ENCODE data around the gene SCGB1D4.
"Not testable (repeated sequence)": the region's sequence is repeated elsewhere in the genome, so short reads cannot be mapped to it uniquely, and the experiment has no call there.

Gene SCGB1D4

GRCh38 chr11:62298975-62299374 is at the start of gene SCGB1D4:
SCGB1D4 (minus strand) TSS chr11:62299075; CDS start chr11:62299010, 65 bp downstream.
- DNase-seq: no peak

GRCh38 chr11:62345861-62346260 is 47.0 kb upstream of the SCGB1D4 start:
- DNase-seq: no peak

- DNase-seq: no peak
Observed at GRCh38 chr11:62344210-62344609, 45.3 kb upstream of the SCGB1D4 start.

- DNase-seq: not testable (repeated sequence)
Observed at GRCh38 chr11:62343646-62344190, 44.8 kb upstream of the SCGB1D4 start.

GRCh38 chr11:62341588-62341987 is 42.7 kb upstream of the SCGB1D4 start:
- no peak for DNase-seq

GRCh38 chr11:62340269-62340901 is 41.5 kb upstream of the SCGB1D4 start:
- peak in 13 of 14 donors; percentile 4 to 79 (median 48) for DNase-seq

- DNase-seq: no peak
Observed at GRCh38 chr11:62338218-62338617, 39.3 kb upstream of the SCGB1D4 start.

GRCh38 chr11:62337303-62338181 is 38.7 kb upstream of the SCGB1D4 start, which contains the start of gene ASRGL1:
ASRGL1 (plus strand) TSS chr11:62337448; CDS start chr11:62337978, 530 bp downstream.
- peak; percentile 16 to 89 (median 76) for DNase-seq

- DNase-seq: not testable (repeated sequence)
Observed at GRCh38 chr11:62336949-62337302, 38.1 kb upstream of the SCGB1D4 start.

- DNase-seq: no peak
Observed at GRCh38 chr11:62333768-62334167, 34.9 kb upstream of the SCGB1D4 start.

- DNase-seq: not testable (repeated sequence)
Observed at GRCh38 chr11:62331264-62331663, 32.4 kb upstream of the SCGB1D4 start.

GRCh38 chr11:62327541-62327940 is 28.7 kb upstream of the SCGB1D4 start:
- DNase-seq: not testable (repeated sequence)

- not testable (repeated sequence) for DNase-seq
Observed at GRCh38 chr11:62326719-62327118, 27.8 kb upstream of the SCGB1D4 start.

GRCh38 chr11:62325781-62326180 is 26.9 kb upstream of the SCGB1D4 start:
- not testable (repeated sequence) for DNase-seq

- DNase-seq: peak in 8 of 14 donors; percentile 1 to 23 (median 14)
Observed at GRCh38 chr11:62324731-62325556, 26.1 kb upstream of the SCGB1D4 start.

- DNase-seq: no peak
Observed at GRCh38 chr11:62322524-62322923, 23.6 kb upstream of the SCGB1D4 start.

- no peak for DNase-seq
Observed at GRCh38 chr11:62315431-62315830, 16.6 kb upstream of the SCGB1D4 start.

- no peak for DNase-seq
Observed at GRCh38 chr11:62309991-62310390, 11.1 kb upstream of the SCGB1D4 start.

- no peak for DNase-seq
Observed at GRCh38 chr11:62307950-62308349, 9.1 kb upstream of the SCGB1D4 start.

- DNase-seq: no peak
Observed at GRCh38 chr11:62306227-62306626, 7.4 kb upstream of the SCGB1D4 start.

- DNase-seq: no peak
Observed at GRCh38 chr11:62295504-62295903, 3.4 kb downstream of the SCGB1D4 start.

GRCh38 chr11:62280452-62280851 is 18.4 kb downstream of the SCGB1D4 start:
- DNase-seq: no peak

Measured in C1 segment of cervical spinal cord (tissue), 14 donors.